Measurements from ENCODE around the gene CAPN8. TPM values are rescaled to one million over a fixed set of nuclear protein-coding genes. Genes with fewer than 3 reads are reported as not detected.

Gene CAPN8
- total RNA-seq, 1 donor from 2014 or later: 0.49 TPM

- H3K4me1 ChIP-seq: no peaks in the 10 kb centered on the region
- intact Hi-C loops (cut with DNase I): no loop called here
- H3K9me3 ChIP-seq: no peaks in the 10 kb centered on the region
- H3K27ac ChIP-seq: no peak overlapping the region
- no peak overlapping the region for H3K4me3 ChIP-seq
- no peak for TF ChIP-seq POLR2AphosphoS5 (IDR thresholded peaks at IDR 0.05; ENCODE audit: insufficient read depth in 1 of 2, low read depth in 1 of 2)
- no peak for TF ChIP-seq POLR2A (IDR thresholded peaks at IDR 0.05)
- TF ChIP-seq CTCF (IDR thresholded peaks at IDR 0.05): no peak
- H3K27me3 ChIP-seq: no peaks in the 10 kb centered on the region
- no peak for DNase-seq (ENCODE audit: extremely low spot score in 2 of 2)
- H3K36me3 ChIP-seq: no peaks in the 10 kb centered on the region
Measured at GRCh38 chr1:223553957-223554356, 111.5 kb downstream of the CAPN8 start.

- no peak overlapping the region for H3K27ac ChIP-seq
- no peak for DNase-seq (ENCODE audit: extremely low spot score in 2 of 2)
- H3K4me3 ChIP-seq: no peak overlapping the region
- H3K4me1 ChIP-seq: no peaks in the 10 kb centered on the region
- TF ChIP-seq POLR2AphosphoS5 (IDR thresholded peaks at IDR 0.05; ENCODE audit: insufficient read depth in 1 of 2, low read depth in 1 of 2) (no peak), POLR2A (IDR thresholded peaks at IDR 0.05) (no peak), CTCF (IDR thresholded peaks at IDR 0.05) (no peak)
- no peaks in the 10 kb centered on the region for H3K27me3 ChIP-seq
- no peaks in the 10 kb centered on the region for H3K36me3 ChIP-seq
- intact Hi-C loops (cut with DNase I): no loop called here
- no peaks in the 10 kb centered on the region for H3K9me3 ChIP-seq
Measured at GRCh38 chr1:223551610-223552009, 113.9 kb downstream of the CAPN8 start.

DNA sequence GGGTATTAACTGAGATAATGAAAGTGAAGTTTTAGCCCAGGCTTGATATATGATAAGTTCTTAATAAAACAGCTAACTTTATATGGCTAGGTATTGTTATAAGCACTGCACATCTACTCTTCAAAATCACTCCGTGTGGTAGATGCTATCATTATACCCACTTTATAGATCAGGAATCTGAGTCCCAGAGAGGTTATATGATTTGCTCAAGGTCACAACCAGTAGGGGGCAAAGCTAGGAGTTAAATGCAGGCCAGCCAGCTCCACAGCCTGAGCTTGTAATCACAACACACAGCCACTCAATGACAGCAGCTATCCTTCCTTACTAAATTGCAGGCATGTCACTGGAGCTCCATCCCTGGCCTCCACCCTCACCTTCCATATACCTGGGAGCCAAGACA lies 115.8 kb downstream of the CAPN8 start:
- TF ChIP-seq POLR2AphosphoS5 (IDR thresholded peaks at IDR 0.05; ENCODE audit: insufficient read depth in 1 of 2, low read depth in 1 of 2) (no peak), CTCF (IDR thresholded peaks at IDR 0.05) (no peak)
- H3K27ac ChIP-seq: no peak overlapping the region
- no peak for DNase-seq (ENCODE audit: extremely low spot score in 2 of 2)
- no peak overlapping the region for H3K4me3 ChIP-seq
- no peaks in the 10 kb centered on the region for H3K27me3 ChIP-seq
- H3K9me3 ChIP-seq: no peaks in the 10 kb centered on the region
- H3K36me3 ChIP-seq: no peaks in the 10 kb centered on the region
- intact Hi-C loops (cut with DNase I): no loop called here
- H3K4me1 ChIP-seq: no peaks in the 10 kb centered on the region

DNA sequence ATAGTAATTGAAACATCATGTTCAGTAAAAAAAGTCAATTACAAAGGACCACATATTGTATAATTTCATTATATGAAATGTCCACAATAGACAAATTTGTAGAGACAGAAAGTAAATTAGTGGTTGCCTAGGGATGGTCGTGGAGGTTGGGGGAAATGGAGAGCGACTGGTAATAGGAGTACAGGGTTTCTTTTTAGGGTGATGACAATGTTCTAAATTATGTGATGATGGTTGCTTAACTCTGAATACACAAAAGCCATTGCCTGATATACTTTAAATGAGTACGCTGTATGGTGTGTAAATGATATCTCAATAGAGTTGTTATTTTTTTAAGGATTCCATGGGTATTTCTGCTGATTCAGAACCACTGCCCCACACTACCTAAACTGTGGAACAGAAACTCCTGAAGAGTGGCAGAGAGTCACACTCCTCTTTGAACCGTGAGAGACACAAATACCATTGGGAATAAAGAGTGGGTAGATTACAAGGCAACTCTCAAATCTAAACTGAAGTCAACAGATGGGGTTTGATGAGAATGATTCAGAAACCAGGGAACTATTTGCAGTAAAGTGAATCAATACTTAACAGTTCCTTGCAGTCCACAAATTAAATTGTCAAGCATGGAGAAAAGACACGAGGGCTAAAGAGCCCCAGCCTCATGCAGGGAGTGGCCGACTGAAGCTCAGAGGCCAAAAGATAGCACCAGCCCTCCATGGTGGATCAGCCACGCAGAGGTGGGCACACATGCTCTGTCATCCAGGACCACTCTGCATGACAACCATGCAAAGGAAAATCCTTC lies 118.0 kb downstream of the CAPN8 start:
- H3K27me3 ChIP-seq: no peaks in the 10 kb centered on the region
- H3K4me1 ChIP-seq: no peaks in the 10 kb centered on the region
- no peaks in the 10 kb centered on the region for H3K36me3 ChIP-seq
- DNase-seq (ENCODE audit: extremely low spot score in 2 of 2): no peak
- H3K4me3 ChIP-seq: no peak overlapping the region
- no peak for TF ChIP-seq CTCF (IDR thresholded peaks at IDR 0.05)
- TF ChIP-seq POLR2A (IDR thresholded peaks at IDR 0.05): no peak
- TF ChIP-seq POLR2AphosphoS5 (IDR thresholded peaks at IDR 0.05; ENCODE audit: insufficient read depth in 1 of 2, low read depth in 1 of 2): no peak
- no peaks in the 10 kb centered on the region for H3K9me3 ChIP-seq
- intact Hi-C loops (cut with DNase I): no loop called here
- H3K27ac ChIP-seq: no peak overlapping the region

DNA sequence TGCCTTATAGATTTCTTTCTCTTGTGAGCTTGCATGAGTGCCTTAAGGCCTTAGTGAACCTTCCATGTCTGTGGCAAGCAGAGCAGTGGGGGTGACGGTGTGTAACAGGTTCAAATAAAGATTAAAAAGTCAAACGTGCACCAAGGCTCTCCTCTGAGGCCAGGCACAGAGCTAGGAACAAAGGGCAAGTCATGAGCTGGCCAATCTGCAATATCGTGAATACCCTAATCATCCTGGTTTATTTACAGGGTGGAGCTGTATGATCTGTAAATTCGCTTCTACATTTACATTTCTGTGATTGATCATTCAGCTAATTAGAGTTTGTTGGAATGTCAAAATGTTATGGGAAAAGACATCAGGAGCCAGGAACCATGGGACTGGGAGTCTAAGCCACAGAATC lies 120.2 kb downstream of the CAPN8 start:
- intact Hi-C loops (cut with DNase I): no loop called here
- Histone ChIP-seq H3K4me3 (no peak overlapping the region), H3K36me3 (no peaks in the 10 kb centered on the region), H3K9me3 (no peaks in the 10 kb centered on the region), H3K27ac (no peak overlapping the region), H3K27me3 (no peaks in the 10 kb centered on the region), H3K4me1 (no peaks in the 10 kb centered on the region)
- TF ChIP-seq POLR2AphosphoS5 (IDR thresholded peaks at IDR 0.05; ENCODE audit: insufficient read depth in 1 of 2, low read depth in 1 of 2) (no peak), POLR2A (IDR thresholded peaks at IDR 0.05) (no peak), CTCF (IDR thresholded peaks at IDR 0.05) (no peak)
- no peak for DNase-seq (ENCODE audit: extremely low spot score in 2 of 2)
